Activated T-cell treated with anti-CD3 and anti-CD28 coated beads for 1 hour (primary cell): ENCODE data around the gene UBN2.
"Not testable (repeated sequence)": the region's sequence is repeated elsewhere in the genome, so short reads cannot be mapped to it uniquely, and the experiment has no call there.

ENCODE experiments used
- DNase-seq: peaks from one replicate; pipeline ENCODE4 v3.0.0-alpha.2; 2020; ENCODE audit warnings: low read depth

UBN2 gene

GRCh38 chr7:139230774-139231512 is at the start of gene UBN2:
Gene UBN2 (plus strand): TSS chr7:139231237. CDS start chr7:139231485, 248 bp downstream.
- peak; percentile 78 for DNase-seq

DNA sequence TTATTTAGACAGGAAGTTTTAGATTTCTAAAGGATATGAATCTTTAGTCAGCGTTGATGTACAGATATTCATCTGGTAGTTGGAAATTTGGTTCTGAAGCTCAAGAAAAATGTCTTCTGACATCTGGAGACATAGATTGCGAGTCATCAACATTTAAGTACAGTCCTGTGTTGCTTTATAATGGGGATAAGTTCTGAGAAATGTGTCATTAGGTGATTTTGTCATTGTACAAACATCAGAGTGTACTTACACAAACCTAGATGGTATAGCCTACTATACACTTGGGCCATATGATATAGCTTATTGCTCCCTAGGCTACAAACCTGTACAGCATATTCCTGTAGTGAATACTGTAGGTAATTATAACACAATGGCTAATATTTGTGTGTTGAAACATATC is 49.6 kb upstream of the UBN2 start:
- no peak for DNase-seq

- DNase-seq: no peak
Measured at GRCh38 chr7:139182363-139182762, 48.7 kb upstream of the UBN2 start.

DNA sequence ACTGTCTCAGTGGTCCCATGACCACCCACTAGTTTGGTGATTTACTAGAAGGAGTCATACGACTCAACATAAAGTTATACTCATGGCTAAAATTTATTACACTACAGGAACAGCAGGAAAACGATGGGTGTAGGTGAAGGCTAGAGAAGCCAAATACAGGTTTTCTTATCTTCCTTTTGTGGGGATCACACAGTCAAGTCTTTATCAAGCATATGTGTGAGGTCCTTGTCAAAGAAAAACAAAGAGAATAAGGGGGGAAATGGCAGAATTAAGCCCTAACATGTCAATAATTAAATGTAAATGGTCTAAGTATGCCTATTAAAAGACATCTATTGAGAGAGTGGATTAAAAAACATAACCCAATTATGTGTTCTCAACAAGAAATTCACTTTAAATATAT is 47.8 kb upstream of the UBN2 start:
- no peak for DNase-seq

GRCh38 chr7:139183878-139184338 is 47.1 kb upstream of the UBN2 start:
- no peak for DNase-seq

DNA sequence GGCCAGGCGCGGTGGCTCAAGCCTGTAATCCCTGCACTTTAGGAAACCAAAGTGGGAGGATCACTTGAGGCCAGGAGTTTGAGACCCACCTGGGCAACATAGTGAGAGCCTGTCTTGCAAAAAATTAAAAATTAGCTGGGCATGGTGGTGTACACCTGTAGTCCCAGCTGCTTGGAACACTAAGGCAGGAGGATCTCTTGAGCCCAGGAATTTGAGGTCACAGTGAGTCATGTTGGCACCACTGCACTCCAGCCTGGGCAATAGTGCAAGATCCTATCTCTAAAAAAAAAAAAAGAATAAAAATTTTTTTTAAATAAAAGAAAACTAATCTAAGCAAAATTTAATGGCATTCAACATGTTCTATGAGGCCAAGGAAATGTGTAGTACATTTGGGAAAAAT is 44.9 kb upstream of the UBN2 start:
- no peak for DNase-seq

DNA sequence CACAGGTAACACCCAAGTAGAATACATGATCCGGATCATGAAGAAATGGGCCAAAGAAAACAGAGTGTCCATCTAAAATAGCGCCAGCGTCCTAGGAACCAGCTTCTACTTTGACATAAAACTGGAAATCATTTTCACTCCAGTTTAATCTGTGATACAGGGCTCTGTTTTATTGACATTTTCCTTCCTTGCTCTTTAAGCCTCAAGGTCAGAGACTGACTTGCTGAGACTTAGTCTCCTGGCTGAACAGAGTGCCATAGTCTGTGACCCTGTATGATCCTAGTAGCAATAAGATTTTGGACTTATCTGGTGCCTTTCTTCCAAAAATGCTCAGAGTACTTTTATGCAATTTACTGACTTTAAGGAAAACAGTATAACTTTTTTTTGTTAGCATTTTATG is 41.7 kb upstream of the UBN2 start:
- no peak for DNase-seq

- DNase-seq: no peak
Measured at GRCh38 chr7:139192014-139192706, 38.9 kb upstream of the UBN2 start.

- DNase-seq: no peak
Measured at GRCh38 chr7:139200382-139200781, 30.7 kb upstream of the UBN2 start.

- no peak for DNase-seq
Measured at GRCh38 chr7:139203992-139204391, 27.0 kb upstream of the UBN2 start.

GRCh38 chr7:139205843-139206242 is 25.2 kb upstream of the UBN2 start:
- no peak for DNase-seq

DNA sequence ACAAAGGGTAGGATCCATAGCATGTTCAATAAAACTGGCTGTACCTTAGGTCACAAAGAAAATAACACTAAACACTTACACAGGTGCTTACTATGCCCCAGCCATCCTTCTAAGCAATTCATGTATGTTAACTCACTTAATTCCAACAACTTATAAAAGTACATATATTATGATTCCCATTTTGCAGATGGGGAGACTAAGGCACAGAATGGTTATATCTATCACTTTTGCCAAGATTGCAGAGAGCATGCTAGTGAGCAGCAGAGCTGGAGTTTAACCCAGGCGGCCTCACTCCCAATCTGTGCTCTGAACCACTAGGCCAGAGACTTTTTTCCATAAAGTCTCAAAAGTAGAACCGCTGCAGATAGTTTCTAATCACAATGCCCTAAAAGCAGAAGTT is 18.9 kb upstream of the UBN2 start:
- DNase-seq: no peak

GRCh38 chr7:139213489-139213888 is 17.5 kb upstream of the UBN2 start:
- DNase-seq: not testable (repeated sequence)

DNA sequence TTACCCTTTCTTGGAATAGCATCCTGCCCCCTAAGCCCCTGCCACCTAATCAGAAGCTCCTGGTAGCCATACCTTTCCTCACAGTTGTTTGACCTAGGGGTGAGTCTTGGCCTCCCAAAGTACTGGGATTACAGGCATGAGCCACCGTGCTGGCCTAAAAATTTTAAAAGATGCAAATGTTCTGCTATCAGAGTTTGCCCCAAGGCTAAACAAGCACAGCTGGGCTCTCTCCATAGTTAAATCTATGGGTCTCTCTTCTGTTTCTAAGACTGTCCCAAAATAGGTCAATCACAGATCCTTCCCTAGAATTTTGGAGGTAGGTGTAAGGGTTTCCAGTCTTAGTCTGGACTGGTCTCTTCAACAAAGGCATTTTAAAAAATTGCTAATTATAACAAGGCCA is 12.9 kb upstream of the UBN2 start:
- DNase-seq: no peak

- DNase-seq: no peak
Measured at GRCh38 chr7:139224219-139224618, 6.8 kb upstream of the UBN2 start.

GRCh38 chr7:139224836-139225235 is 6.2 kb upstream of the UBN2 start:
- DNase-seq: not testable (repeated sequence)

- not testable (repeated sequence) for DNase-seq
Measured at GRCh38 chr7:139225286-139226157, 5.5 kb upstream of the UBN2 start.

GRCh38 chr7:139226158-139226515 is 4.9 kb upstream of the UBN2 start:
- DNase-seq: not testable (repeated sequence)

- not testable (repeated sequence) for DNase-seq
Measured at GRCh38 chr7:139226988-139227488, 4.0 kb upstream of the UBN2 start.

DNA sequence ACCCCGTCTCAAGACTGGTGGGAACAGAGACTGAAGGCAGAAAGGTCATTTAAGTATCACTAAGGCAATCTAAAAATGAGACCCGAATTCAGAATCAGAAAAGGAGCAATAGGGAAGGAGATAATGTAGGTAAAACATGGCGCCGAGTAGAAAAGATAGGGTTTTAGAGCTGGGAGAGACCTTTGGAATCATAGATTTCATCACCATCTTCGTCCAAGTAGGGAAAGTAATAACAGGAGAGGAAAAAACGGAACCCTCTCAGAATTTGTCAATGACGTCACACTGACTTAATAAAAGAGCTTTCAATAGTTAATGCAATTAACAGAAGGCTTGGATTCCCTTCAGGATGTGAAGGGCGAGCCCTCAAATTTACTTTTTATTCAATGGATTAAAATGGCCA is 1.0 kb upstream of the UBN2 start:
- no peak for DNase-seq

DNA sequence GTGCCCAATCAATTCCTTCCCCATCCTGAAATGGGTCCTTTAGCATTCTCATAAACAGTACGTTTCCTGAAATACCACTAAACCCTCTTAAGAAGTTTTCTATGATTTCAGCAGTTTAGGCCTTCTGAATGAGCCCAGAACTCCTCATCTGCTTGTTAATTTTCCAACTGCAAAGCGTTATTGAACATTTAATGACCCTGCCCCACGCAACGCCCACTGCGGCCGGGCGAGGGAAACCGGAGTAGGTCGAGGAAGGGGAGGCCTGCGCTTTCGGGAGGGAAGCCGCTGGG is 608 bp upstream of the UBN2 start:
- no peak for DNase-seq

DNA sequence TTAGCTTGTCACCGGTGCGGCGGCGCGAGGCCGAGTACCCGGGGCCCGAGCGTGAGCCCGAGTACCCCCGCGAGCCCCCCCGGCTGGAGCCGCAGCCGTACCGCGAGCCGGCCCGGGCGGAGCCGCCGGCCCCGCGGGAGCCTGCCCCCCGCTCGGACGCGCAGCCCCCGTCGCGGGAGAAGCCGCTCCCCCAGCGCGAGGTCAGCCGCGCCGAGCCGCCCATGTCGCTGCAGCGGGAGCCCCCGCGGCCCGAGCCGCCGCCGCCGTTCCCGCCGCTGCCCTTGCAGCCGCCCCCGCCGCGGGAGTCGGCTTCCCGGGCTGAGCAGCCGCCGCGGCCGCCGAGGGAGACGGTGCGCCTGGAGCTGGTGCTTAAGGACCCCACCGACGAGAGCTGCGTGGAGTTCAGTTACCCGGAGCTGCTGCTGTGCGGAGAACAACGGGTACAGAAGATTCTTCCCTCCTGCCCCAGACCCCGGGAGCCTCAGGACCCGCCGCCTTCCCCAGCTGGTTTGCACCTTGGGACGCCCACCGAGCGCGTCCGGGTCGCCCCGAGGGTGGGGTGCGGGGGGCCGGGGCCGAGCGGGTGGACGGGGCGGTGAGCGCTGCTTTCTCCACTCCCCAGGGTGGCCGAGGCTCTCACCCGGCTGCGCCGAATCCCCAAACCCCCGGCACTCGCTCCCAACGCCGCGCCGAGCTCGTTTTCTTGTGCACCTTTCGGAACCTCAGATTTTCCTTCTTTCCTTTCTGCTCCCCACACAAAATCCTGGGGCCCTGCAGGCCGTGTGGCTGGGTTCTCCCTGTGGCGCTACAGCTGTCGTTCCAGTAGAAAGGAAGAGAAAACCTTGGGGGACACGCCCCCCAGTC is 708 bp downstream of the UBN2 start:
- DNase-seq: peak; percentile 6
